IMR-90 (cell line): Measurements from ENCODE around the gene IMPG2. TPM values are rescaled to one million over a fixed set of nuclear protein-coding genes. Genes with fewer than 3 reads are reported as not detected.
A peak's percentile ranks its signal among the peaks of the same experiment; 100 is the strongest.

Experiments used
- ATAC-seq: fragments of 200-7000 bp; cut with Tn5 transposase; 2 replicates; pipeline ENCODE4 v1.9.1; 2020; ENCODE audit warnings: low read depth, mild to moderate bottlenecking, moderate library complexity
- BruUV-seq: library from RNA; stranded (reverse); fragments of 400-500 nt; replicated peaks from 2 replicates; lab custom pipeline; 2021; lab: Mats Ljungman, UMichigan
- CTCF ChIA-PET: fragments of 300-600 bp; formaldehyde crosslinking; extraction: SDS; loops from one replicate; lab custom pipeline; 2021; ENCODE audit warnings: antibody characterized with exemption; lab: Yijun Ruan, JAX
- POLR2A ChIA-PET: fragments of 300-600 bp; sonication (Branson Sonifier 250); formaldehyde crosslinking; loops from one replicate; lab custom pipeline; 2022; ENCODE audit warnings: antibody characterized with exemption; ENCODE audit not compliant: unreplicated experiment; lab: Charles Lee
- DNase-seq: peaks from one replicate; pipeline ENCODE4 v3.0.0; 2013
- H2AFZ ChIP-seq: replicated peaks from 2 replicates; pipeline ENCODE3; 2013; ENCODE audit warnings: low read length, mild to moderate bottlenecking; ENCODE audit not compliant: poor library complexity
- H2AK5ac ChIP-seq: 2 replicates; pipeline ENCODE4 v1.6.1; 2013; ENCODE audit warnings: low read depth, low read length, inconsistent platforms
- H2AK9ac ChIP-seq: replicated peaks from 2 replicates; pipeline ENCODE3; 2013; ENCODE audit warnings: mild to moderate bottlenecking, low read depth, low read length, moderate library complexity; ENCODE audit not compliant: poor library complexity
- H2BK120ac ChIP-seq: 2 replicates; pipeline ENCODE4 v1.6.1; 2013; ENCODE audit warnings: low read depth, low read length, inconsistent platforms
- H2BK15ac ChIP-seq: 3 replicates; pipeline ENCODE4 v1.6.1; 2013; ENCODE audit warnings: low read depth, low read length, inconsistent platforms
- H2BK20ac ChIP-seq: 2 replicates; pipeline ENCODE4 v1.6.1; 2013; ENCODE audit warnings: low read depth, mild to moderate bottlenecking, inconsistent platforms, low read length, moderate library complexity
- H2BK5ac ChIP-seq: 2 replicates; pipeline ENCODE4 v1.6.1; 2013; ENCODE audit warnings: mild to moderate bottlenecking, low read depth, low read length, inconsistent platforms; ENCODE audit not compliant: poor library complexity, severe bottlenecking
- H3K14ac ChIP-seq: replicated peaks from 2 replicates; pipeline ENCODE4 v1.6.1; 2013; ENCODE audit warnings: low read depth, low read length, inconsistent platforms
- H3K18ac ChIP-seq: 2 replicates; pipeline ENCODE4 v1.6.1; 2013; ENCODE audit warnings: low read depth, low read length, control low read depth
- H3K23ac ChIP-seq: 2 replicates; pipeline ENCODE4 v1.6.1; 2013; ENCODE audit warnings: low read depth, low read length, inconsistent platforms
- H3K27ac ChIP-seq: 2 replicates; pipeline ENCODE4 v1.5.1; 2013; ENCODE audit warnings: mild to moderate bottlenecking, control low read depth, low read length; ENCODE audit not compliant: insufficient read depth
- H3K27me3 ChIP-seq: 2 replicates; pipeline ENCODE4 v1.6.1; 2013; ENCODE audit warnings: low read length; ENCODE audit not compliant: control insufficient read depth, insufficient read depth
- H3K36me3 ChIP-seq: 2 replicates; pipeline ENCODE4 v1.6.1; 2013; ENCODE audit warnings: low read length, mixed read lengths; ENCODE audit not compliant: control insufficient read depth, insufficient read depth
- H3K4ac ChIP-seq: 2 replicates; pipeline ENCODE4 v1.6.1; 2013; ENCODE audit warnings: low read depth, low read length, inconsistent platforms
- H3K4me1 ChIP-seq: 2 replicates; pipeline ENCODE4 v1.6.1; 2013; ENCODE audit warnings: low read length, mixed read lengths; ENCODE audit not compliant: control insufficient read depth, insufficient read depth
- H3K4me2 ChIP-seq: 2 replicates; pipeline ENCODE4 v1.6.1; 2013; ENCODE audit warnings: low read depth, mild to moderate bottlenecking, control low read depth, low read length, moderate library complexity
- H3K4me3 ChIP-seq: 2 replicates; pipeline ENCODE4 v1.5.1; 2013; ENCODE audit warnings: low read depth, mild to moderate bottlenecking, control low read depth, low read length, moderate library complexity; ENCODE audit not compliant: insufficient read depth
- H3K56ac ChIP-seq: 2 replicates; pipeline ENCODE4 v1.6.1; 2013; ENCODE audit warnings: low read length, inconsistent platforms; ENCODE audit not compliant: insufficient read depth; ENCODE audit errors: extremely low read depth
- H3K79me1 ChIP-seq, 2 experiments: 2 replicates each; pipeline ENCODE4 v1.6.1; 2013; ENCODE audit warnings: low read length in 2 of 2, inconsistent platforms in 1 of 2, low read depth in 1 of 2
- H3K9ac ChIP-seq: 2 replicates; pipeline ENCODE4 v1.6.1; 2013; ENCODE audit warnings: low read depth, low read length, control low read depth
- H3K9me1 ChIP-seq: 2 replicates; pipeline ENCODE4 v1.6.1; 2013; ENCODE audit warnings: low read length, inconsistent platforms; ENCODE audit not compliant: insufficient read depth
- H3K9me3 ChIP-seq: 2 replicates; pipeline ENCODE4 v1.6.1; 2013; ENCODE audit warnings: low read length; ENCODE audit not compliant: control insufficient read depth, insufficient read depth
- H4K20me1 ChIP-seq: 2 replicates; pipeline ENCODE4 v1.6.1; 2013; ENCODE audit warnings: low read length, inconsistent platforms; ENCODE audit not compliant: insufficient read depth
- H4K5ac ChIP-seq: 2 replicates; pipeline ENCODE4 v1.6.1; 2013; ENCODE audit warnings: mild to moderate bottlenecking, low read depth, low read length, control low read depth
- H4K8ac ChIP-seq, 2 experiments: 2 replicates each; pipeline ENCODE4 v1.6.1; 2013; ENCODE audit warnings: low read depth in 2 of 2, low read length in 2 of 2, control low read depth in 1 of 2, inconsistent platforms in 1 of 2
- H4K91ac ChIP-seq: 2 replicates; pipeline ENCODE4 v1.6.1; 2013; ENCODE audit warnings: low read depth, low read length, inconsistent platforms; ENCODE audit not compliant: insufficient read depth
- BHLHE40 ChIP-seq: fragments of 150-350 bp; IDR thresholded peaks from 2 replicates; pipeline ENCODE4 v1.6.1; 2016; ENCODE audit warnings: mild to moderate bottlenecking, low read depth, low read length
- FOS ChIP-seq: fragments of 150-350 bp; IDR thresholded peaks from 2 replicates; pipeline ENCODE4 v1.6.1; 2016; ENCODE audit warnings: low read depth, low read length
- NFE2L2 ChIP-seq: fragments of 150-350 bp; IDR thresholded peaks from 2 replicates; pipeline ENCODE4 v1.6.1; 2016; ENCODE audit warnings: low read depth, mild to moderate bottlenecking, low read length
- RAD21 ChIP-seq: IDR thresholded peaks from 2 replicates; pipeline ENCODE4 v1.6.1; 2012; ENCODE audit warnings: low read length, improper control_type of control experiment
- RCOR1 ChIP-seq: IDR thresholded peaks from 2 replicates; pipeline ENCODE4 v1.6.1; 2012; ENCODE audit warnings: mild to moderate bottlenecking, low read length, improper control_type of control experiment; ENCODE audit not compliant: insufficient replicate concordance
- RFX5 ChIP-seq: IDR thresholded peaks from 2 replicates; pipeline ENCODE4 v1.8.0; 2012; ENCODE audit warnings: low read depth, mild to moderate bottlenecking, low read length, moderate library complexity
- SMC3 ChIP-seq: fragments of 150-350 bp; IDR thresholded peaks from 2 replicates; pipeline ENCODE4 v1.6.1; 2016; ENCODE audit warnings: low read depth, mild to moderate bottlenecking, antibody characterized with exemption, low read length, moderate library complexity
- USF2 ChIP-seq: fragments of 150-350 bp; IDR thresholded peaks from 2 replicates; pipeline ENCODE4 v1.6.1; 2017; ENCODE audit warnings: mild to moderate bottlenecking, antibody characterized with exemption, low read length, low read depth
- dilution Hi-C: fragments of 300-500 bp; cut with HindIII; formaldehyde crosslinking; loops from one replicate; pipeline ENCODE4 v1.14.3; 2018; ENCODE audit warnings: low sequenced_read_pairs; ENCODE audit not compliant: unreplicated experiment
- in situ Hi-C: fragments of 300-500 bp; cut with MboI; formaldehyde crosslinking; loops from 3 replicates; pipeline ENCODE4 v1.14.3; 2019; ENCODE audit warnings: low sequenced_read_pairs, inconsistent platforms, mixed read lengths
- intact Hi-C: fragments of 100-400 bp; cut with micrococcal nuclease; formaldehyde crosslinking; loops from 2 replicates; pipeline ENCODE4 v1.10.0; 2022
- polyA plus RNA-seq, 3 experiments: library from polyadenylated mRNA; depleted of rRNA; stranded (reverse); fragments of >200 nt; gene quantifications; 2 replicates each; pipeline ENCODE4 v1.2.3, GENCODE V29; 2012; ENCODE audit warnings: low replicate concordance in 1 of 3
- total RNA-seq: library from RNA; depleted of rRNA; stranded (reverse); fragments of >200 nt; gene quantifications from 2 replicates; pipeline ENCODE4 v1.2.3, GENCODE V29; 2012

IMPG2 gene
- total and polyA plus RNA-seq, 2 of the 4 experiments (the other 2 are of a cell fraction), result 0.10 to 0.18 TPM

DNA sequence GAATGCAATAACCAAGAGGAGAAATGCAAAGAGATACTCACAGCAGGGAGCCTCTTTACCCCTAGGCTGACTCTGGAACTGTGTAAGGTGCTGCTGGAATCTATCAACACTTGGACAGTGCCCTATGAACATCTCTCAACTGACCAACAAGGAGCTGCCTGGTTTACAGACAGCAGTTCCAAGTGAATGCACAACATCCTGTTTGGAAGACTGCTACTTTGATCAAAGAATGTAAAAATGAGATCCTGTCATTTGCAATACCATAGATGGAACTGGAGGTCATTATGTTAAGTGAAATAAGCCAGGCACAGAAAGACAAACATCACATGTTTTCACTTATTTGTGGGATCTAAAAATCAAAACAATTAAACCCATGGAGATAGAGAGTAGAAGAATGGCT is 136.3 kb downstream of the IMPG2 start:
- 0 out of 2 replicates have a peak overlapping the region, but pooled peaks have one; percentile 30 for H3K14ac ChIP-seq
- TF ChIP-seq FOS, result no peak
- no peak for TF ChIP-seq RCOR1
- TF ChIP-seq NFE2L2, result no peak
- no peak for TF ChIP-seq BHLHE40
- TF ChIP-seq USF2, result no peak
- no peak for TF ChIP-seq SMC3
- TF ChIP-seq RFX5, result no peak
- no peak for TF ChIP-seq RAD21
- H3K23ac ChIP-seq, result no peak overlapping the region
- H2BK5ac ChIP-seq, result no peak overlapping the region
- H4K20me1 ChIP-seq, result no peaks in the 10 kb centered on the region
- H4K5ac ChIP-seq, result no peak overlapping the region
- no peak overlapping the region for H2BK120ac ChIP-seq
- H3K4me1 ChIP-seq, result peaks cover 2% of the 10 kb centered on the region; the same call in 1 of the 2 replicates
- no peaks in the 10 kb centered on the region for H3K79me1 ChIP-seq
- ChIA-PET CTCF (no interaction called here), POLR2A (no interaction called here)
- peaks cover 4% of the 10 kb centered on the region for H3K9me1 ChIP-seq
- H3K18ac ChIP-seq, result no peak overlapping the region
- H3K4me3 ChIP-seq, result no peak overlapping the region
- H4K8ac ChIP-seq, result no peak overlapping the region
- no peak overlapping the region for H3K56ac ChIP-seq
- ATAC-seq, result peak; percentile 43; the same call in 1 of the 2 replicates
- H3K9ac ChIP-seq, result no peak overlapping the region
- H3K27ac ChIP-seq, result no peak overlapping the region
- dilution Hi-C loops (no loop called here), intact Hi-C loops (no loop called here), in situ Hi-C loops (no loop called here)
- H2AK9ac ChIP-seq, result no peak overlapping the region
- no peak overlapping the region for H2AFZ ChIP-seq
- H2BK20ac ChIP-seq, result no peak overlapping the region
- no peaks in the 10 kb centered on the region; the same call in 1 of the 2 replicates for H3K9me3 ChIP-seq
- no peak overlapping the region for H2AK5ac ChIP-seq
- H2BK15ac ChIP-seq, result no peak overlapping the region
- H3K27me3 ChIP-seq, result no peaks in the 10 kb centered on the region
- no peak overlapping the region for H3K4me2 ChIP-seq
- DNase-seq, result no peak
- H4K91ac ChIP-seq, result no peak overlapping the region
- no TSS peak for BruUV-seq
- H3K36me3 ChIP-seq, result no peaks in the 10 kb centered on the region
- no peak overlapping the region for H3K4ac ChIP-seq
